Stimulated activated CD8-positive, alpha-beta memory T cell treated with anti-CD3 and anti-CD28 coated beads, Interleukin-12 subunit alpha, Interleukin-12 subunit beta, amount 100 ng/mL, for 24 hours (primary cell): ENCODE data around the gene LRRC75A.
"Not testable (repeated sequence)": the region's sequence is repeated elsewhere in the genome, so short reads cannot be mapped to it uniquely, and the experiment has no call there.

Source experiments
- DNase-seq: peaks from one replicate; pipeline ENCODE4 v3.0.0-alpha.2; 2020; ENCODE audit errors: extremely low read depth

LRRC75A gene

GRCh38 chr17:16450028-16450427, 42.0 kb downstream of the LRRC75A start:
- DNase-seq = no peak

DNA sequence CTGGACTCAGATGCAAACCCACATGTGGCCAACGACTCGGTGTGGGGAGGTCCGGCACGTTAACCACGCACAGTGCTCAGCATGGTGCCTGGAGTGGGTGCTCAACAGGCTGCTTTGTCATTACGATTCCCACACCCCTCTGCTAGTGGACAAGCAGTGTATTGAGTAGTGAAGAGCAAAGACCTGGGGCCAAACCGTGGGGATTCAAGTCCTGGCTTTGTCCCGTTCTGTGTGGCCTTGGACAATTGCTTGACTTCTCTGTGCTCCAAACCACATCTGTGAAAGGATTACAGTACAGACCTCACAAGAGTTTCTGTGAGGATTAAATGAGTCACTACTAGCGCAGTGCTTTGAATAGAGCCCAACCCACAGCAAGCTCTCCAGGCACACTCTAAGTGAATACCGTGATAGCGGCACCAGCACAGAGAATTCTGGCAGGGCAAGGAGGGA, 42.8 kb downstream of the LRRC75A start:
- DNase-seq = no peak

DNA sequence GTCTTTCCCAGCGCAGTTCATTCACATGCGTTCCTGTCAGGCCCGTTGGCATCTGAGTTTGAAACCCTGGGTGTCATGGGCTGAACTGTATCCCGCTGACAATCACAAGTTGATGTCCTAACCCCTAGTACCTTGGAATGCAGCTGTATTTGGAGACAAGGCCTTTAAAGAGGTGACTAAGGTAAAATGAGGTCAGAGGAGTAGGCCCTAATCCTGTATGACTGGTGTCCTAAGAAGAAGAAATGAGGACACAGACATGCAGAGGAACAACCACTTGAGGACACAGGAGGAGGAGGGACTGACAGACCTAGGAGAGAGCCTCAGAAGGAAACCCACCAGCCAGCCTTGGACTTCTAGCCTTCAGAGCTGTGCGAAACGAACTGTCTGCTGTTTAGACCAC, 43.5 kb downstream of the LRRC75A start:
- DNase-seq = no peak

DNA sequence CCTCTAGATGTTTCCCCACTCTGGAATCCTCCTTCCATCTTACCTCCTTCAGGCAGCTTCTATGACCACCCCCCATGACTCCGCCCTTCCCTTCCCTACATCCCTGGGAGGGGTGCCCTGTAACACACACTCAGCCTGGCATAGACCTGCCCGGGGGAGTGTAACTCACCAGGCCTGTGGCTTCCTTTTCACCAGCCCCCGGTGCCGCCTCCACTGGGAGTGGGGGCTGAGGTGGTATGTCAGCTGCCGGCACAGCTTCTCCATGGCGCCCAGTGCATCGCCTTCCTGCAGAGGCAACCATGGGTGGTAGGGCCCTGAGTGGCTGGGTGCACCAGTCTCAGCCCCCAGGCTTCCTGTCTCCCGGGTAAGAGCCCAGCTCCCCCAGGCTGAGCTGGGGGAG, 44.3 kb downstream of the LRRC75A start:
- no peak for DNase-seq

DNA sequence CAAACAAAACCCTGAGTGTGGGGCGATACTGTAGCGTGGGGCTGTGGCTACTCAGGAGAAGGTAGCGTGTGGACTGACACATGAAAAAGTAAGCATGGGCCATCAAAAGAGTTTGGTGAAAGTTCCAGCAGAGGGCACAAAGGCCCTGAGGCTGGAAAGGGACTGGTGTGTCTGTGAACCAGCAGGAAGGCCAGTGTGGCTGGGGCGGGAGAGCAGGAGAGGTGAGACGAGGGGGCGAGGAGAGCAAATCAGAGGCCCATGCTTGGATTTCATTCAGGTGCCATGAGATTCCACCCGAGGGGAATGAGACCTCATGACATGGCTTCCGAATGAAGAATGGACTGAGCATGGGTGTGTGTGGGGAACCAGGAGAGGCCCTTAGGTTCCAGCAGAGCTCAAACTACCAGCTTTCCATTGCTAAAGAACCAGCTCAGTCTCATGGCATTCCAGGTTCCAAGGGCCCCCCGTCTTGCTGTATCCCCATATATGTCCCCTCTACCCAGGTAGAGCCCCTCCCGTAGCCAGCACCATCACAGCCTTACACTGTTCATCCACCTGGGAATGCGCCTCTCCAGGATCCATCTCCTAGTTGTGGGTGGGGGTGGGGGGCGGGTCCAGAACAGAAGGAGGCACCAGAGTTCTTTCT, 45.5 kb downstream of the LRRC75A start:
- no peak for DNase-seq

DNA sequence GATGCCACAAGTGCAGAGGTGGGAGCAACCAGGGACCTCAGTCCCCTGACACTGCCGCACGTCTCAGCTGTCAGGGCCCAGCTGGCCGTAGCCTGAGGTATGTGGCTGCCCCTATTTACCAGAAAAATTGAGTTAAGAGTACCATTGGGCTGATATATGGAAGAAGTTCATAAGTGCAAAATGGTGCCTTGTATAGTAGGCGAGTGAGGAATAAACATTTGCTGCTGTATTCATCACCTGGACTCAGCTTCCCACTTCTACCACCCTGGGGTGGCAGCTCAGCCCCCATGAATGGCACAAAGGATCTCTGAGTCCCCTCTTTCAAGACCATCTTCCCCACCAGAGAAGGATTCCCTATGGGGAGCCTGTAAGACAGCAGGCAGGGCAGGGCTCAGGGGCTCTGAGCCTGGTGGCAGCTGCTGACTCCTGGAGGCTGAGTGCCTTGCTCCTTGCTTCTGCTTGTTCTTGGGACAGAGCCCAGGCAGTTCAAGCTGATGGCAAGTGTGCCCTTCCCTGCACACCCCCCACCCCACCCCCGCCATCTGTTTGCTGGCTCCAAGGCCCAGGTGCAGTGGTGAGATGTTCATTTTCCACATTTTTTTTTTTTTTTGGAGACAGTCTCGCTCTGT, 47.6 kb downstream of the LRRC75A start:
- DNase-seq = no peak

- DNase-seq = no peak
Observed at GRCh38 chr17:16443511-16444257, 48.3 kb downstream of the LRRC75A start.

DNA sequence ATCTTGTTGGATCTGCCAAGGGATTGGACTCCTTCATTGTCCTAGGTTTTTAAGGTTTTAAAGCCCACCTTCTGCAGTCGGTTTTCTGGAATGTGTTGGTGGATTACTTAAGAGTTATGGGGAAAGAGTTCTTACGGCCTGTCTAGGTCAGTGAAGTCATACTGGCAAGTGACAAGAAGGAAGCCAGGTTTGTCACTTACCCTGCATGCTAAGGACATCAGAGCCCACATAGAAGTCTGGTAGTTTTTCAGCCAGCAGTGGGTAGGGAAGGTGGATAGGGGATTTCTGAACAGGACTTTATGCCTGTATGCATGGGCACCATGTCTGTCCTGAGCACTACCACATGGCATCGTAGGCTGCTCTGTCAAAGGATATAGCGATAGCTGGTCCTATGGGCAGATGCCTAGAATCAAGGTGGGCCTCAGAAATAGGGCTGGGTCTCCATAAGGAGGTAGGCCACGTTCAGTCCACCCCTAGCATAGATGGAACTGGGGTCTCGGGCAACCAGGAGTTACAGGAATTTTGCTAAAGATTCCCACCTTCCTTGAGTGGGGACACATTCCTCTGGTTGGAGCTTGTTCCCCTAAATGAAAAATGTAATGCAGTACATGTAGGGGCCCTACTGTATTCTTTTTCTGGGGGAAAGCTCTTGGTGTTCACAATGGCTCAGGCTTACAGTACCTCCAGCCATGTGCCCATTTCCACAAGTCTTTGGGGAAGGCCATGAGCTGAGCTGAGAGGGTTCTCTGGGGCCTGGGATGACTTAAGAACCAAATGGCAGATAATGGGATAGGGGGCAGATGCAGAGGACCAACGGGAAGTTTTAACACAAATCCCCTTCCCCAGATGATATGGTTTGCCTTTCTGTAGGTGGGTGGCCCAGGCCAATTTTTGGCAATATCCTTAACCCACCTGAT, 49.1 kb downstream of the LRRC75A start:
- no peak for DNase-seq

DNA sequence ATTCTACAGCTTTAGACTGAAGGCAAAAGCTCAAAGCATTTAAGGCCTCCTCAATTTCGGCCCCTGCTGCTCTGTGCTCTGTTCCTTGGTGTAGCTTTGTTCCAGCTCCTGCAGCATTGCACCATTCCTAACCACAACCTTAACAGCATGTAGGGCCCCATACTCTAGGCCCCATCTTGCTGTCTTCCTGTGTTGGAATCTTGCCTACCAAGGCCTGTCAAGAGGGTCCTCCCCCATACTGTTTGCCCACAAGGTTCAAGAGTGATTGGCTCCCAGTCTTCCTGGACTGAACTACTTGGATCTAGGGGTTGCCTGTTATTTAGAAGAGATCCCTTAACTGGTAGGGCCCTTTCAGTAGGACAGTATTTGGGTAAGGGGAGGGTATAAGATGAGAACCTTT, 49.9 kb downstream of the LRRC75A start:
- DNase-seq = no peak

- no peak for DNase-seq
Observed at GRCh38 chr17:16440901-16441629, 50.9 kb downstream of the LRRC75A start.

DNA sequence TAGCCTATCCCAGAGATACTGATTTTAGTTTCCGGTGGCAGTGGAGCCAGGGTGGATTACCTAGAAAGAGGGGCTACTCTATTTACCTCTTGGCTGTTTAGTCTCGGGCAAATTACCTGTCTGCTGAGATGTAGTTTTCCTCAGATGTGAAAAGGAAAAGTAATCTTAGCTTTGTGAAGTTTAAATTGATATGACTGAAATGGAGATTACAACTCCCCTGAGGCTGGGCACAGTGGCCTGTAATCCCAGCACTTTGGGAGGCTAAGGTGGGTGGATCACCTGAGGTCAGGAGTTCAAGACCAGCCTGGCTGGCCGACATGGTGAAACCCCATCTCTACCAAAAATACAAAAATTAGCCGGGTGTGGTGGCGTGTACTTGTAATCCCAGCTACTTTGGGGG, 51.6 kb downstream of the LRRC75A start:
- DNase-seq = not testable (repeated sequence)

- DNase-seq = no peak
Observed at GRCh38 chr17:16439811-16440351, 52.1 kb downstream of the LRRC75A start.

GRCh38 chr17:16439303-16439791, 52.6 kb downstream of the LRRC75A start:
- no peak for DNase-seq

GRCh38 chr17:16438557-16439302, 53.3 kb downstream of the LRRC75A start:
- DNase-seq = peak; percentile 93

DNA sequence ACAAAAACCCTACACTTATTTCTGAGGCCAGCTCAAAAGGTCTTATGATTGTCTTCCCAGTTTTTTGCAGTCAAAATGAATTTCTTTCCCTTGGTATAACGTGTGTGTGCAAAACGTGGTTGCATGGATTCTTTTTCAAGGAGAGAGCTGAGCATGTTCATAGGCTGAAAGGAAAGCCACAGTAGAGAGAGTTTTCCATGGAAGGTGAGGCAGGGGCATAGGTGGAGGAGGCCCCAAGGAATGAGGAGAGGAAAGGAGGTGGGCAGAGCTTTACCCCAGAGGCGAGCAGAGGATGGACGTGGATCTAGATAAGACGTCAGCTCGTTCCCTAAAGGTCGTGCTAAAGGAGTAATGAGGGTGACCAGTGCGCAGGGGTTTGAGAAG, 53.8 kb downstream of the LRRC75A start:
- DNase-seq = no peak

DNA sequence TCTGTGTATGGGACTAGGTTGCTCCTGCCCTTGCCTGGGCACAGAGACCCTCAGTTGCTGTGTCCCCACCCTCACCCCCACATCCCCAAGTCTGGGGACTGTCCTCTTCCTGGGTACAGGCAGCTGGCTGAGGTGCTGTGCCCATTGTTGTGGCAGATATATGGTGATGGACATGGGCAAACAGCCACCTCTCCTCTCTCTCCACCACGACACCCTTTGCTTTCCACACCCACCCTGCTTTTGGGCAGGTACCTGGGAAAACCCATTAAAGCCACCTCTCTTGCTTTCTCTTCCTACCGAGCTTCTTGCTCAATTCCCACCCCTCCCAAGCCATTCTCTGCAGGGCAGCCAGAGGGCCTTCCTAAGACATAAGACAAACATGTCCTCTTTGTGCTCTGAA, 54.9 kb downstream of the LRRC75A start:
- no peak for DNase-seq

DNA sequence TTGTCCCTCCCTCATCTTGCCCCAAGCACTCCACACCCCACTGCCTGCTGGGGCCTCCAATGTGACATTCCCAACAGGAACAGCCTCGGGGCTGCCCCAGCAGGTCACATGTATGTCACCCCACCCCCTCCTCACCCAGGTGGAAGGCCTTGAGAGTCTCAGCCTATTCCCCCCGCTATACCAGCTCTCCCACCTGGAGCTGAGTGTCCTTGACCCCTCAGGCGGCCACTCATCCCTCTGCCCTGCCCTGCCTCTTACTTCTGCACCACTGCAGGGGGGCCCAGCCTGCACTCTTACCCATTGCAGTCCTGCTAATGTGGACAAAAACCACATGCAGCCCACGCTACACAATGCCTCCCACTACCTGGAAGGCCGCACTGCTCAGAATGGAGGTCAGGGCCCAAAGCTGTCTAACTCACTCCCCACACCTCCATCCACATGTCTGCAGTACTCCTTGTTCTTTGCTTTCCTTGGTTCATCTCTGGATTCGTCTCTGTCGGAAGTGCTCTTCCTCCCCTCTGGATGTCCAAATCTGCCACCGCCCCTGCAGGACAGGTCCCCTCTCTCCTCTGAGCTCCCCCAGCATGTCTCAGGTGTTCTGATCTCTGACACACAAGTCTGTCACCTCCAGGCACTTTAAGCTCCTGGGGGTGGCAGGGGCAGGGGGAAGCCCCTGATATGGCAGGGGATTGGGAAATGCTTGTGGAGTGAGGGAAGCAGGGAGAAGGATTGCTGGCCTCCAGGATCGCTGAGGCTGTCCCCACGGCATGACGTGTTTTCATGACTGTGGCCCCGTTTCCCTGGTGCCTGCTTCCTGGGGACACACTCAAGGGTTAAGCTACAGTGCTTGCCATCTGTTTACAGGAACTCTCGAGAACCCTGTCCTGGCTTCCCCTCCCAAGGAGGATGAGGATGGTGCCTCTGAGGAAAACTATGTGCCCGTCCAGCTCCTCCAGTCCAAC, 55.8 kb downstream of the LRRC75A start:
- no peak for DNase-seq

DNA sequence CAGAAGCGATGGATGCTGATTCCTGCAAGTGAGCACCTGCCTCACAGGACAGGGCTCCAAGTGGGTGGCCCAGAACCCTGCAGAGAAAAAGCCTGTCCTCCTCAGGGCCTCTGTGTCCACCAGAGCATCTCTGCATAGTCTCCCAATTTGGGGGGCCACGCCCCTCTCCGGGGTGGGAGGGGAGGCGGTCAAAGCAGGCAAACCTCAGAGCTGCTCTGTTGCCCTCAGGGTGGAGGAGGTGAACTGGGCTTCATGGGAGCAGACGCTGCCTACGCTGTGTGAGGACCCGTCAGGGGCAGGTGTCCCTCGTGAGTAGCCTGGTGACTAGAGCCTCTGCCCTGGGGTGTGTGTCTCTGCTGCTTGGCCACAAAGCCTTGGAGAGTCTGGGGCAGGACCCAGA, 57.3 kb downstream of the LRRC75A start:
- DNase-seq = no peak

GRCh38 chr17:16433514-16433913, 58.5 kb downstream of the LRRC75A start:
- no peak for DNase-seq
